ENCODE measurements around the gene RAB24.
A peak's percentile ranks its signal among the peaks of the same experiment; 100 is the strongest.

RAB24 gene

GRCh38 chr5:177325868-177326381, 22.4 kb upstream of the RAB24 start:
- FAIRE-seq (no peak), DNase-seq (ENCODE audit: insufficient read length, low spot score) (no peak)
- TF ChIP-seq, protein P1, sequence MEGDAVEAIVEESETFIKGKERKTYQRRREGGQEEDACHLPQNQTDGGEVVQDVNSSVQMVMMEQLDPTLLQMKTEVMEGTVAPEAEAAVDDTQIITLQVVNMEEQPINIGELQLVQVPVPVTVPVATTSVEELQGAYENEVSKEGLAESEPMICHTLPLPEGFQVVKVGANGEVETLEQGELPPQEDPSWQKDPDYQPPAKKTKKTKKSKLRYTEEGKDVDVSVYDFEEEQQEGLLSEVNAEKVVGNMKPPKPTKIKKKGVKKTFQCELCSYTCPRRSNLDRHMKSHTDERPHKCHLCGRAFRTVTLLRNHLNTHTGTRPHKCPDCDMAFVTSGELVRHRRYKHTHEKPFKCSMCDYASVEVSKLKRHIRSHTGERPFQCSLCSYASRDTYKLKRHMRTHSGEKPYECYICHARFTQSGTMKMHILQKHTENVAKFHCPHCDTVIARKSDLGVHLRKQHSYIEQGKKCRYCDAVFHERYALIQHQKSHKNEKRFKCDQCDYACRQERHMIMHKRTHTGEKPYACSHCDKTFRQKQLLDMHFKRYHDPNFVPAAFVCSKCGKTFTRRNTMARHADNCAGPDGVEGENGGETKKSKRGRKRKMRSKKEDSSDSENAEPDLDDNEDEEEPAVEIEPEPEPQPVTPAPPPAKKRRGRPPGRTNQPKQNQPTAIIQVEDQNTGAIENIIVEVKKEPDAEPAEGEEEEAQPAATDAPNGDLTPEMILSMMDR (IDR thresholded peaks at IDR 0.05; ENCODE audit: insufficient read depth, missing control alignments), result no peak

GRCh38 chr5:177320879-177321278, 17.4 kb upstream of the RAB24 start:
- FAIRE-seq (no peak), DNase-seq (ENCODE audit: insufficient read length, low spot score) (no peak)
- TF ChIP-seq, protein P1 (IDR thresholded peaks at IDR 0.05; ENCODE audit: insufficient read depth, missing control alignments), result no peak

- DNase-seq (ENCODE audit: insufficient read length, low spot score) (no peak), FAIRE-seq (no peak)
- TF ChIP-seq, protein P1 (IDR thresholded peaks at IDR 0.05; ENCODE audit: insufficient read depth, missing control alignments), result no peak
Observed at GRCh38 chr5:177319913-177320588, 16.5 kb upstream of the RAB24 start.

DNA sequence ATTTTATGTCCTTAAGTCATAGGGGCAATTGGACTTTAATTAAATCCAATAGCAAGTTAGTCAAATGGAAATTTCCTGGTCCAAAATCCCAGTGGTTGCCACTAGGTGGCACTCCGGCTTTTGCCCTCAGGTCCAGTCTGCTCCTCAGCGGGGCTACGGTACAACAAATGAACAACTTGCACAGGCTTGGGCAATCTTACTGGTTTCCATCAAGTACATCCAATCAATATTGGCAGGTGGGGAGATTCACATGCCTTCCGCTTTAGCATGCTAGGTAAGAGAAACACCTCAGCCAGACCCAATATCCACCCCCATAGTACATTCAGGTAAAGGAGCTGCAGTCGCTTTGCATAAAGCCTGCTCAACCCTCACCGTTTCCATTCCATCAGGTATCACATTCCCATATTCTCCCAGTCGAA, 14.4 kb upstream of the RAB24 start:
- FAIRE-seq (peak; percentile 51), DNase-seq (ENCODE audit: insufficient read length, low spot score) (peak; percentile 77)
- TF ChIP-seq, protein P1 (IDR thresholded peaks at IDR 0.05; ENCODE audit: insufficient read depth, missing control alignments), result peak; percentile 84

GRCh38 chr5:177316005-177316404, 12.5 kb upstream of the RAB24 start:
- DNase-seq (ENCODE audit: insufficient read length, low spot score) (no peak), FAIRE-seq (no peak)
- TF ChIP-seq, protein P1 (IDR thresholded peaks at IDR 0.05; ENCODE audit: insufficient read depth, missing control alignments), result no peak

GRCh38 chr5:177315411-177315810, 11.9 kb upstream of the RAB24 start:
- TF ChIP-seq, protein P1 (IDR thresholded peaks at IDR 0.05; ENCODE audit: insufficient read depth, missing control alignments), result no peak
- no peak for DNase-seq (ENCODE audit: insufficient read length, low spot score)
- no peak for FAIRE-seq
